GM19025 (cell line): Measurements from ENCODE around the gene ACSS3.
A peak's percentile ranks its signal among the peaks of the same experiment; 100 is the strongest.
"Not testable (repeated sequence)": the region's sequence is repeated elsewhere in the genome, so short reads cannot be mapped to it uniquely, and the experiment has no call there.

ENCODE experiments used
- ATAC-seq: cut with Tn5 transposase; IDR thresholded peaks from one replicate; pipeline ENCODE4 v1.9.1; 2021; ENCODE audit warnings: mild to moderate bottlenecking, low read depth, moderate library complexity; ENCODE audit not compliant: unreplicated experiment

ACSS3 gene

DNA sequence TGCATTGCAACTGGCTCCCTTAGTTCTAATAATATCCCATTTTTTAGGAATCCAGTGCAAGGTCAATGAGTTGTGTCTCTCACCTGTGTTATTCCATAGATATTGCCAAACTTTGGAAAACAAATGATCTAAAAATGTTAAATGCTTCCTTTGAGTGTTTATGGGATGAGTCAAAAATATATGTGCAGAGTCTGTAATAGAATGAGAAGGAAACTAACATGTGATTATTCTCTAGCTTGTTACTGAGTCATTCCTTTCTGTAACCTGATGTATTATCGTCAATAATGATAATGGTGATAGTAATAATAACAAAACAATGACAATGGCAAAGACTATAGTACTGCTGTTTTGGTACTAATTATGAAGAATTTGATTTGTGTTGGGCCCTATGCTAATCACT, 11.5 kb downstream of the ACSS3 start:
- ATAC-seq: no peak

DNA sequence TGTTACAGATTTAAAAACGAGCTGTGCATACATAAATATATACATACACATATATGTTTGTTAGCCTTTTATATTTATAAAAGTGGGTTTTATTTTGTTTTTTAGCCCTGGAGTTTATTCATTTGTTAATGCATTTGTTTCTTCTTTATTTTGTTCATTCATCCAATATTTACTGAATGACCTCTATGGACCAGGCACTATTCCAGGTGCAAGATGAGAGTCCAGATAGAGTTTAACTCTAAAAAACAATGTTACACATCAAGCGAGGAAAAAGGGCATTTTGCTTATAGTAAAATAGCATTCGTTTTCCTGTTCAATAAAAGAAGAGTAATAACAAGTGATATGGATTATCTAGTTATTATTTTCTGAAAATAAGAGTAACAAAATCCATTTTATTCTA, 14.2 kb downstream of the ACSS3 start:
- no peak for ATAC-seq

DNA sequence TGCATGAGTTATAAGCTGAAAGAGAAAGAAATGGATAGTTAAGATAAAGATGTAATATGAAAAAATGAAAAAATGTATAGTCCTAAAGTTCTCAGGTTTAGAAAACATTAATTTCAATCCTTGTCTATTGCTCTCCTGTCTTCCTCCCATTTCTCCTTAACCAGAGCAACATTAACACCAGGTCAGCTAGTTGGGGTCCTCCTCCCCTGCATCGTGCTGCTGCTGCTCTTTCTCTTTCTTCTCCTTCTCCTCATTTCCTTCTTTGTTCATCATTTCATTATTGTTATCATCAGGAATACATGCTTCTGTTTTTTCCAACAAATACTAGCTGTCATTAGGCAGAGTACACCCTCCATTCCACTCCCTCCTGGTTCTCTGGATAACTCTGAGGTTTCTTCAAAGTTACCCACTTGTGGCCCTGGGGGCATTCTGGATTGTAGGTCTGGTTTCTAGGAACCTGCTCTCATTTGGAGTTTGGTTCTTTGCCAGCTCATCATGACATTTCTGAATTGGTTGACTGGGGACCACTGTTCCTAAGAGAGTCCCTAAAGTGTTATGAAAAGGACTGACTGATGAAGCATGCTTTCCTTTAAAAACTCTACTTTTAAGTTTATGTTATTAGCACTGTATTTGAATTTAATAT, 17.0 kb downstream of the ACSS3 start:
- ATAC-seq: no peak

DNA sequence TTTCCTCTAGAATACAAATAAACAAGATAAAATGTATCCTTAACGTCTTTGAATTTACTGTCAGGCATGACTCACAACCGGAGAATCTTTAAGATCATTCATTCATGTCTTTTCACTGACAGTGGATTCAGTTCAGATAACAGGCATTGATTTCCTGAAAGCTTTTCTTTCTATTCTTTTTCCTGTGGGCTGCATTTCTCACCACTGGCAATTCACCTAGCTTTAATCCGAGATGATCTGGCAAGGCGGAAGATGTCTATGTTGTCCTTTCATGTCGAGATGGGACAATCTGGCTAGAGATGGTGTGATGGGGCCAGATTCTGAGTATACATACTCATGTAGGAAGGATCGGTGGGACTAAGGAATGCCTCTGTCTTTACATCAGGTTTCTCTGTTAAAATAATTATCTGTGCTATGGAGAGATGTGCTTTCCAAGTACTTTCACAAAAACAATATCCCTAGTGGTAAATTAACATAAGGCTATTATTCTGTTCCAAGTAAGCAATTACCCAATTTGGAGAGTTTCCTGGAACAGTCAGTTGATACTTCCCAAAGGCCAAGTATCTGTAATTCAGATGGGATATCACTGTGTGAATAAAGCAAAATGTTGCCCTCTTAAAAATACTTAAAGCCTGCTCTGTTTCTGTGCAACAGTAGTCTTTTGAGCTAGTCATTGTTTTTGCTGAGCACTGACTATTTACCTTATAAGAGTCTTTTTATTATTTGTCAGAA, 17.8 kb downstream of the ACSS3 start:
- ATAC-seq: no peak

DNA sequence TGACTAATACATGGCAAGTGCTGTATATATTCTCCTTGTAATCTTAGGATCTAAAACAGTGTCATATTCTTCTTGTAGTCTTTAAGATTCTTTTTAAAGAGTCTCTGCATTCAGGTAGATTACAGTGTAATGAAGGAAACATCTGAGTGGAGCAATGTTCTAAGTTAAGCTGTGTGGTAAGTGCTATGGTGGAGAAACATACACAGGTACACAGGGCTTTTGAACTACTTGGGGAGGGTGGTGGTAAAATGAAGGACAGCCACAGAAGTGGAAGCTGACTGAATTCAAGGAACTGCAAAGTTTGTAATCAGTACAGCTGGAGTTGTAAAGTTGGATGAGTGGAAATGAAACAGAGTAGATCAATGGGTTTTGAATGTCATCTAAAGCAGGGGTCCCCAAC, 27.8 kb downstream of the ACSS3 start:
- ATAC-seq: no peak

DNA sequence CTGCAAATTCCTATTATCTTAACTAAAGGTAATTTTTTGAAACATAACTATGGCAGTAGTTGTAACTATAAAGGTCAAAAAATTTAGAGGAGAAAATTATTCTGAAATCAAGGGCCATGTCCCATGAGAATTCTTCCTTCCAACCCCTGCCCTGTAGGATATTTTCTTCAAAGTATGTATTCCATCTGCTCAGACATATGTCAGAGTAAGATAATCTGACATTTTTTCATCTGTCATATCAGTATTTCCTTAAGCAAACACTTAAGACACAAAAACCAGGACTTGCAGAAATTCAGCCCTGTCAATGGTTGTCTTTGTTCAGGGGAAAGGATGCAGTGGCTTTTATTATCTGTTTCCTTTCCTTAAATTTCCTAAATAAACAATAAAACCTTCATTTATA, 36.3 kb downstream of the ACSS3 start:
- ATAC-seq: no peak

DNA sequence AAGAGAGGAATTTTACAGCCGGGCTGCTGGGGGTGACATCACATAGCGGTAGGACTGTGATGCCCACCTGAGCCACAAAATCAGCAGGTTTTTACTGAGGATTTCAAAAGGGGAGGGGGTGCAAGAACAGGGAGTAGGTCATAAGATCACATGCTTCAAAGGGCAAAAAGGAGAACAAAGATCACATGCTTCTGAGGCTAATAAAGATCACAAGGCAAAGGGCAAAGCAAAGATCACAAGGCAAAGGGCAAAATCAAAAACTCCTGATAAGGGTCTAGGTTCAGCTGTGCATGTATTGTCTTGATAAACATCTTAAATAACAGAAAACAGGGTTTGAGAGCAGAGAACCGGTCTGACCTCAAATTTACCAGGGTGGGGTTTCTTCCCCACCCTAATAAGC, 41.2 kb downstream of the ACSS3 start:
- not testable (repeated sequence) for ATAC-seq

DNA sequence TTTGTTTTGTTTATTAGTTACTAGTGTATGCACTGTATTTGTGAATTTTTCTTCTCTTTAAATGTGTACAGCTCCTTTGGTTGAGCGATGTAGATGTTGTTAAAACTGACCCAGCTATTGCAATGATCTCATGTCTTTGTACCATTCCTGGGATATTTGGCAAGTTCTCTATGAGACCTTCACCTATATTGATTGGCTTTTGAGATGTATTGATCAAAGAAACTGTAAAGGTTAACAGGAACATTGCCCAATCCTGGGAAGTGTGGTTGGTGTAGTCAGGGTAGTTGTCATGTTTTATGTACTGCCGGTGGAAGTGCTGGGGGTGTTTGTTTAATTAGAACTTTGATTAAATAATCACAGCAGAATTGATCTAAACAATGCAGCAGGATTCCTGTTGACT, 43.1 kb downstream of the ACSS3 start:
- no peak for ATAC-seq

DNA sequence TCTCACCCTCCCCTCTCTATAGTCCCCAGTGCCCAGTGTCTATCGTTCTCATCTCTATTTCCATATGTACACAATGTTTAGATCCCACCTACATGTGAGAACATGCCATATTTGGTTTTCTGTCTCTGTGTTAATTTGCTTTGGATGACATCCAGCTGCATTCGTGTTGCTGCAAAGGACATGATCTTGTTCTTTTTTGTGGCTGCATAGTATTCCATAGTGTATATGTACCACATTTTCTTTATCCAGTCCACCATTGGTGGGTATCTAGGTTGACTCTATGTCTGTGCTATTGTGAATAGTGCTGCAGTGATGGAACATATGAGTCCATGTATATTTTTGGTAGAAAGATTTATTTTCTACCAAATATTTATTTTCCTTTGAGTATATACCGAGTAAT, 45.7 kb downstream of the ACSS3 start:
- ATAC-seq: no peak

DNA sequence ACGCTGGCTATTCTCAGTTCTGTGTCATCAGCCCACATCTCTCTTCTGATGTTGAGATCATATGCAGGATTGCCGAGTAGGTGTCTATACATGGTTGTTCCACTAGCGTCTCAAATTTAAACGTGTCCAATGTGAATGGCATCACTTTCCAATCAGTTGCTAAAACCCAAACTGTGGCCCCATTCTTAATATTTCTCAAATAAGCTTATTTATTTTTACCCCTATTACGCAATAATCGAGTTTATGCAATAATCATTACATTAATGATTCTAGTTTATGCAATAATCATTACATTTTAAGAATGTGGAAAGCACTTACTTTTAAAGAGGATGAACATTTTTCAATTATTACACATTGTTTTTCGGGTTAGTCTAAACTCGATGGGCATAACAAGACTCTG, 47.8 kb downstream of the ACSS3 start:
- ATAC-seq: no peak

DNA sequence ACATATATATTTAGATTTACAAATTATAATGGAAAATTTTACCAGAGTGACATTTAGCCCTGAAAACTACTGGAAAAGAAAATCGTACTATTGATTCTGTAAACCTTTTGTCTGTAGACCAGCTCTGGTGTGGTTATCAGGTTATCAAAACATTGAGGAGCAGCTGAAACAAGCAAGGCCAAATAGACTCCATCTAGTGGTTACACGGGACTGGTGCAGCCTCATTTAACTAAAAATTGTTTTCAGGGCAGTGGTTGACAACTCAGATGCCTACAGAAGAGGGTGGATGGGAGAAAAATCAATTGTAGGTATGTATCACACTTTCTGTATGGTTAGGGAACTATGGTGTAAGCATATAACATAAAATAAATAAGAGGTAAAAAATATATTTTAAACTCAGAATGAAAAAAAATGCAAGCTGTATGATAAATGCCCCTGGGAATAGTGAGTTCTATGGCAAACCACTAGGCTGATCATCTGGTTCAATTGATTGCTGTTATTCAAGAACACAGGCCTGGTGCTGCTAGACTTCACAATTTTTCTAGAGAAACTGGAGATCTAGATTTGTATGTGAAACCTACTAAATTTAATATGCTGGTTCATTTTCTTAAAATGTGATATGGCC, 51.2 kb downstream of the ACSS3 start:
- peak; percentile 88 for ATAC-seq

DNA sequence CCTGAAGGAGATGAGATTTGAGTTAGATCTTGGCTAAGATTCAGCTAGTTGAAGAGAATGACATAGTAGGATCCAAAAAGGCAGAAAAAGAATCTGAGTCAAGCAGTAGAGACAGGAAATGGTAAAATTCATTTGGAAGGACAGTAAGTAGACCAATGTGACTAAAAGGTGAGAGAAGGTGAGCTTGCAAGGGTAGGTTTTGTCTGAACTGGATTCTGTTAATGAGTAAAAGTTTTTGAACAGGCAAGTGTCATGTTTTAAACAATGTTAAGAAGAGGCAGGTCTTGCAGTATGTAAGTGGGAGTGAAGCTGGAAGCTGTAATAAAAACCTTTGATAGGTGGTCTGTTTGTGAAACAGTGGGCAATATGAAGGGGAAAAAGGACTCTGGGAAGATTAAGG, 58.6 kb downstream of the ACSS3 start:
- ATAC-seq: no peak

DNA sequence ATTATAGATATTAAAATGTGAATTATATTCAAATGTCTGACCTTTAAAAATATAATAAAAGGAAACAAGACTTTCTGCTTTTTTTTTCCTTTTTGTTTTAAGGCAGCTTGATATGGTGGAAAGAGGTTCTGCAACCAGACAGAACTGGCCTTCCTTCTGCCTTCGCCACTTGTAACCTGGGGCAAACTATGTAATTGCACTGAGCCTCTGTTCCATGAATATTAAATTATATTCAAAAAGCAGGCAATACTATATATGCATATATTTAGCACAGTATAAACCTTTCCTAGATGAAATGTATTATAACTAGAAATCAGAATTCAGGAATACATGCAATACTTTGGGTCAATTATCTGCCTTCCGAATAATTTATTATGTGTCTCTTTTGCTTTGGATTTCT, 59.9 kb downstream of the ACSS3 start:
- no peak for ATAC-seq

DNA sequence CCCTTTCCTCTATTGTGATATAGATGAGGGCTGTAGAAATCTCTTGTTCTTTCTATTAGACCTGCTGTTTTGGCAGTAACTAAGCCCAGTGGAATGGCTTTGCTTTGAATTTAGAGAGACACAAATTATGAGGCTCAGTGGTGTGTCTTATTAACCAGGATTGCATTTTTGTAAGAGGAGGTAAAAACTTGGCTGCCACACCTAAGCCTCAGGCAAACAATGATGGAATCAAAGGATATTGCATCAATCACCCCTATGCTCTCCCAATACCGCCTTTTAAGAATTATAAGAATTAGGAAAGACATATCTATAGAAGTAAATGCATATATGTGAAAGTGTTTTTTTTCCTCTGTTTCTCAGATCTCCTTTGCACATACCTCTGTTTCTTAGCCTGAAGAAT, 63.3 kb downstream of the ACSS3 start:
- ATAC-seq: no peak

DNA sequence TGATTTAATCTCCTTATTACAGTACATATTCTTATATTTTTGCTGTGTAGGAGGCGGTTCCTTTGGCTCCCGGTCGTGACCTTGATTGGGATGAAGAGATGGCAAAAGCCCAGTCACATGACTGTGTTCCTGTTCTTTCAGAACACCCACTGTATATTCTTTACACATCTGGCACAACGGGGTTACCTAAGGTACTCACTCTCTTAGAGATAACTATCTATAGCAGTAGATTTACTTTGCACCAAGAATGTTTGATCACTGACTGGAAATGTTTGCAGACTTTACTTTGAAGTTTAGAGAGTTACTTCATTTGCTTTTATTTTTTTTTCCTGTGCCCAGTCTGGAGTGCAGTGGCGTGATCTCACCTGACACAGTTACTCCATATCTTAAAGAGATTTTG, 65.2 kb downstream of the ACSS3 start:
- ATAC-seq: no peak

DNA sequence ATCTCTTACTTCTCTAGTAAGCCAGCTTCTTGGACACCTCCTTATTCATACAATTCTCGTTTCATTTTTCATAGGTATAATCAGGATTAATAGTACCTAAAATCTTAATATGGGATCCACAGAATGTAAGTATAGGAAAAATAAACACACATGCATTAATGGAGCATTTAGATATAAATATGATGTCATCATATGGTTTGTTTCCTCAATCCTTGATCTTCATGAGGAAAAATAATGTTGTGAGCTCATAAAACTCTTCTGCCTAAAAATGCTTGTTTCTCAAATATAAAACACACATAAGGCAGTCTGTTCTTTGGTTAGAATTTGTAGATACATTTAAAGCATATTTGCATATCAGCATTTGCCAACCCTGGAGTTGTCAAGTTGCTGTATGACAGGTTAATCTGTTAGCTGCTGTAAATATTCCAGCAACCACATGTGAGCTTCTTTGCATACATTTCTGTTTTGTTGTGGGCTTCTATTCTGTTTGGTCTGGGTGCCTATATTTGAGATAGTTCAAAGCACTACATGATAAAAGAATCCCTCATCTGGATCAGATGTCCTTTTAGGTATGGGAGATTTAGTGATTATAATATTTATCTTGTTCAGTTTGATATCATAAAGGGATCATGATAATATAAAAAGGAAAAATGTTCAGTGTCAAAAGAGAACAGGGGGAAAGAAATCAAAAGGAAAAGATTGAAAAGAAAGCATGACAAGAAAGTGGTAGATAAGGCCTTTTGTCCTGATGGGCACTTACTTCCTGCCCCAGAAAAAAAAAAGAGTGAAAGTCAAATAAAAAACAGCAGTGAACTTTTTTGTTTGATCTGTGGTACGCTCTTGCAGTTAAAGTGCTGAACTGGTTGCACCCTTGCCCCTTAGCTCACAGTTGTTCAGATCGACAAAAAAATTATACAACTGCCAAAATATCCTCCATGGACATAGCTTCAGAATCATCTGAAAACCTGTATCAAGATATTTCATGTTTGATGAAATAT, 68.6 kb downstream of the ACSS3 start:
- ATAC-seq: no peak

DNA sequence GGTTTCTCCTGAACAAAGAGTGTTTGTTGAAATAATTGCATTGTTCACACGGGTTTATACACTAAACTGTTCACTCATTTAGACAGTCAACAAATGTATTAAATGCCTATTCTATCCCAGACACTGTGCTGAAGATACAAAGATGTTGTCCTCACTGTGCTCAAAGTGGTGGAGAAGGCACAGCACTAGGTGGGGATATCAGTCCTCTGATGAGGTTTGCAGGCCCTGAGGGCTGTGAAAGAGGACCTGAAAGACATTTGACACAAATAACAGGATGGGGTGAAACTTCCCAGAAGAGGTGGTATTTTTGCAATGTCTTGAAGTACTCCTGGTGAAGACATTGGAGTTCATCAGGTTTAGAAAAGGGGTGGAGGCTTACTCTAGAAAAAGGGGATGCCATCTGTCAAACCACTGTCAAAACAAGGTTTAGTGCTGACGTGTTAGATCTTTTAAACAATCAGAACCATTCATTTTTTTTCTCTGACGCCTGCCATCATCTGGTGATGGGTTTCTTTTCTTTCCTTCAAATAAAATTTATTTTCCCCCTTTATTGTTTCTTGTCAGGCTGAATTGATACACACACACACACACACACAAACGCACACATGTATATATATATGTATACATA, 69.5 kb downstream of the ACSS3 start:
- ATAC-seq: no peak

DNA sequence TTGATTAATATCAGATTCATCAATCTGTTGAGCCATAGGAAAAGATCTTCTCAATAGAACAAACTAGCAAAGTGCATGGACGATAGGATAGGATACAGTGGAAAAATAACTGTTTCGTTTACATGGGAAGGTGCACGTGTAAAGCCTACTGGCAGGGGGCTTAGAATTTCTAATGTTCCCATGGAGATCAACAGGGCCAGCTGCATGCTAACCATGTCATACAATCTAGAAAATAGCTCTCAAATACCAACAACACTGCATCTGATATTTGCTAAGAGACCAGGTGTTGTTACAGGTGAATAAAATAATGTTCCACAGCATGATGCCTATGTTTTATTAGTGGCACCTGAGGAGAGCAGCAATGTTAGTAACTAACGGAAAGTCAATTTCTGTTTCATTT, 72.5 kb downstream of the ACSS3 start:
- ATAC-seq: no peak

DNA sequence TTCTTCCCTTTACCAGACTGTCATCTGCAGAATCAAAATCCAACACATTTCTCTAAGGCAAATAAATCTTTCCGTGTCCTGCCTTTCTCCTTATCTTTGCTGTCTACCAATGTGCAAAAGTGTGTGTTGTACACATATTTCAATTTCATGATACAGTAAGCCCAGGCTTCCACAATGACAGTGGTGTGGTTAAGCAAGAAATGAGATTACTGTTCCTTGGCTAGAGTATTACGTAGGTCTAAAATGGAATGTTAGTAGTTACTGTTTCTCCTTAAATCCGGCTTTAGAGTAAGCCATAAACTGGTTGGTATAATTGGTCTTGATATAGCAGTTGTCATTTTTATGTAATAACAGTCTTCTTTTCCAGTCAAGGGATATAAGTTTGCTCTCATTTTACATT, 82.0 kb downstream of the ACSS3 start:
- ATAC-seq: no peak

DNA sequence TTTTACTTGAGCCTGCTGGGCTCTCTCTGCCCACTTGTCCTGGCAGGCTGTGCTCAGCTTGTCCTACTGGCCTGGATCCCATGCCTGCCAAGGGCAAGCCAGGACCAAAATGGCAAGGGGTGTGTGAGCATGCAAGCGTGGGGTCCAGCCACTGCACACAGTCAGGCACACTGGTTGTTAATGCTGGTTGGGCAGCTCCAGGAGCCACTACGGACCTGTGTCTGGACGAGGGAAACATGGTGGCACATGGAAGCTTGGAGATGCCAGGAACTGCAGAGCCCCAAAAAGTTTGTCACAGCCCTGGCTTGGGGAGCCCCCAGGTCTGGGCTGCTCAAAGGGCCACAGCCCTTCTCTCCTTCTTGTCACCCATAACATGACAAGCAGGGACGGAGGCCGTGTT, 83.8 kb downstream of the ACSS3 start:
- no peak for ATAC-seq
